ENCODE measurements around the gene CADPS.

Gene CADPS

DNA sequence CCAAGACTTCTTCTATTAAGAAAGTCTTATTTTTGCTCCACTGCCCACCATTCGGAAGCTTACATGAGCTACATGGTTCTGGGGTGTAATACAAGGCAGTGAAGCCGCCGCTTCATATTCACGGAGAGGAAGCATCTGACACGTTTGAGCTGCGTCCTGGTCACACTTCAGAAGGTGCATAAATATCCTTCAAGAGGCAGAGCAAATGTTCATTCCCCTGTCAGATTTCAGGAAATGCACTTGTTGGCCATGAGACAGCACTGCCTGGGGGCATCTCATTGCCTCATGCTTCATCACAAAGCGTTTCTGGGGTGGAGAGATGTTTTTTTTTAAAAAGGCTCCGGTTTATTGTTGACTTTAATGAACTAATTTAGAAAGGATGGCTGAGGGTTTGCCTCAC lies 119.9 kb downstream of the CADPS start:
- no peaks in the 10 kb centered on the region for H3K9me3 ChIP-seq
- TF ChIP-seq, protein P1, sequence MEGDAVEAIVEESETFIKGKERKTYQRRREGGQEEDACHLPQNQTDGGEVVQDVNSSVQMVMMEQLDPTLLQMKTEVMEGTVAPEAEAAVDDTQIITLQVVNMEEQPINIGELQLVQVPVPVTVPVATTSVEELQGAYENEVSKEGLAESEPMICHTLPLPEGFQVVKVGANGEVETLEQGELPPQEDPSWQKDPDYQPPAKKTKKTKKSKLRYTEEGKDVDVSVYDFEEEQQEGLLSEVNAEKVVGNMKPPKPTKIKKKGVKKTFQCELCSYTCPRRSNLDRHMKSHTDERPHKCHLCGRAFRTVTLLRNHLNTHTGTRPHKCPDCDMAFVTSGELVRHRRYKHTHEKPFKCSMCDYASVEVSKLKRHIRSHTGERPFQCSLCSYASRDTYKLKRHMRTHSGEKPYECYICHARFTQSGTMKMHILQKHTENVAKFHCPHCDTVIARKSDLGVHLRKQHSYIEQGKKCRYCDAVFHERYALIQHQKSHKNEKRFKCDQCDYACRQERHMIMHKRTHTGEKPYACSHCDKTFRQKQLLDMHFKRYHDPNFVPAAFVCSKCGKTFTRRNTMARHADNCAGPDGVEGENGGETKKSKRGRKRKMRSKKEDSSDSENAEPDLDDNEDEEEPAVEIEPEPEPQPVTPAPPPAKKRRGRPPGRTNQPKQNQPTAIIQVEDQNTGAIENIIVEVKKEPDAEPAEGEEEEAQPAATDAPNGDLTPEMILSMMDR (IDR thresholded peaks at IDR 0.05), result no peak
- H3K27me3 ChIP-seq, result no peaks in the 10 kb centered on the region
- H3K36me3 ChIP-seq, result no peaks in the 10 kb centered on the region
- no peaks in the 10 kb centered on the region for H3K4me1 ChIP-seq (ENCODE audit: control insufficient read depth in 1 of 2, insufficient read depth in 1 of 2, low read depth in 1 of 2, low read length in 1 of 2)
- no peak overlapping the region for H3K27ac ChIP-seq
- no peak overlapping the region for H3K4me3 ChIP-seq (ENCODE audit: low read depth in 1 of 2, low read length in 1 of 2)

DNA sequence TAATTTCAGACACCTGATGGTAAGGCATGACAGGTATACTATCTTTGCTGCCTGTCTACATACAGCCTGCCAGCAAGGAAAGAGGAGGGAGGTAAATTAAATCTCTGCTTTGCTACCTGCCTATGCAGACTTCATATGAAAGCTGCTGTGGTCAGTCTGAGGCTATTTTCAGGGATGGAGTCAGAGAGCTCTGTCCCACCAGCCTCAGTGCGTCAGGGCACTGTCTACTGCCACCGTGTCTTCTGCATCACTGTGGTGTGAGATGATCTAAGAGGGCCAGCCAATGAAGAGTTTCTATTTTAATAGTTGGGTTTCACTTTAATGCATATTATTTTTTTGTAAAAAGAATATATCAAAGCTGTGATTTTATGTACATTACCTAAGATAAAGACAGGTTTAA lies 125.6 kb downstream of the CADPS start:
- Histone ChIP-seq H3K27me3 (no peaks in the 10 kb centered on the region), H3K4me3 (ENCODE audit: low read depth in 1 of 2, low read length in 1 of 2) (no peak overlapping the region), H3K27ac (no peak overlapping the region), H3K4me1 (ENCODE audit: control insufficient read depth in 1 of 2, insufficient read depth in 1 of 2, low read depth in 1 of 2, low read length in 1 of 2) (no peaks in the 10 kb centered on the region), H3K9me3 (no peaks in the 10 kb centered on the region), H3K36me3 (no peaks in the 10 kb centered on the region)
- TF ChIP-seq, protein P1 (IDR thresholded peaks at IDR 0.05), result no peak

DNA sequence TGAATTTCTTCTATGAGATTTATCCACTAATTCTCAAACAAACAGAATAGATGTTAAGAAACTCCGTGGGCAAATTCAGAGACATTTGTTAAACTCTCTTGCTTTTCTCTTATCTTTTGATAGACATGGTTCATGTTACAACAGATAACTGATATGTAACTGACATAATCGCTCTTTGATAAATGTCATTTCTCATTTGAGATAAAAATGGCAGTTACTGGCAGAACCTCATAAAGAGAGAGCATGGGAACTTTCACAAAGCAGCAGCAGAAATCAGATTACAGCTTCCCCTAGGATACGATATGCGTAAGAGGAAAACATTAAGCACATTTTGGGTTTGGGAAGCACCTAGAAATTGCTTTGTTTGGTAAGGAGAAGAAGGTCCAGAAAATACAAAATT lies 126.1 kb downstream of the CADPS start:
- Histone ChIP-seq H3K27me3 (no peaks in the 10 kb centered on the region), H3K27ac (no peak overlapping the region), H3K9me3 (no peaks in the 10 kb centered on the region), H3K36me3 (no peaks in the 10 kb centered on the region), H3K4me3 (ENCODE audit: low read depth in 1 of 2, low read length in 1 of 2) (no peak overlapping the region), H3K4me1 (ENCODE audit: control insufficient read depth in 1 of 2, insufficient read depth in 1 of 2, low read depth in 1 of 2, low read length in 1 of 2) (no peaks in the 10 kb centered on the region)
- TF ChIP-seq, protein P1 (IDR thresholded peaks at IDR 0.05), result no peak

DNA sequence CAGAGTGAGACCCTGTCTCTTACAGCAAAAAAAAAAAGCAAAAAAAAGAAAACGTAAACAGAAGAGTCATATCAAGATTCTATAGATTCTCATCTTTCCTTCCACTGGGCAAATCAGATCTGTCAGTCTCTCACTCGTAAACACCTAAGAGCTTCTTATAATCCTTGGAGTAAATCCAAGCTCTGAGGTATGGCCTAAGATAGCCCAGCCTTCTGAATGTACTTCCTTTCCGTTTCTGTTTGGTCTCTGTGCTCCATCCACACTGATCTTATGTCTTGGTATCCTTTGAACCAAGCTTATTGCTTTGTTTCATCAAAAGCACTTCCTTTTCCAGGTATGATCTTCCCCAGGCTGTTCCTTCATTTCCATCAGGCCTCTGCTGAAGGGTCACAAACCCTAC lies 137.8 kb downstream of the CADPS start:
- Histone ChIP-seq H3K27ac (no peak overlapping the region), H3K9me3 (no peaks in the 10 kb centered on the region), H3K27me3 (no peaks in the 10 kb centered on the region), H3K4me3 (ENCODE audit: low read depth in 1 of 2, low read length in 1 of 2) (no peak overlapping the region), H3K36me3 (no peaks in the 10 kb centered on the region), H3K4me1 (ENCODE audit: control insufficient read depth in 1 of 2, insufficient read depth in 1 of 2, low read depth in 1 of 2, low read length in 1 of 2) (no peaks in the 10 kb centered on the region)
- TF ChIP-seq, protein P1 (IDR thresholded peaks at IDR 0.05), result no peak

DNA sequence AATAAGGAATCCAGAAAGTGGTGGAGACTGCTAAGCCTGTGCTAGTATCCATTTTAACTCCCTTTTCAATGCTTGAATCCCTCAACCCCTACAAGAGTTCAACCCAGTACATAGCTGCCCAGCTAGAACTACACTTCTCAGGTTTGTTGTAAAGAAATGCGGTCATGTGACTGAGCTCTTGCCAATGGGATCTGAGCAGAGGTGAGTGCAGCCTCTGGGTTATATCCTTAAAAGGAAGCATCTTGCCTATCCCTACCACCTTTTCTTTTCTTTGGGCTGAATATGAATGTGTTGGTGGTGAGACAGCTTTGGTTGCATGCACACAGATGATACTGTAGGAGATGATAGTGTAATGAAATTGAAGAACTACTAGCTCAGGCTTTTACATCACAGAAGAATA lies 139.7 kb downstream of the CADPS start:
- H3K27me3 ChIP-seq, result no peaks in the 10 kb centered on the region
- TF ChIP-seq, protein P1 (IDR thresholded peaks at IDR 0.05), result no peak
- H3K36me3 ChIP-seq, result no peaks in the 10 kb centered on the region
- no peak overlapping the region for H3K4me3 ChIP-seq (ENCODE audit: low read depth in 1 of 2, low read length in 1 of 2)
- no peak overlapping the region for H3K27ac ChIP-seq
- no peaks in the 10 kb centered on the region for H3K9me3 ChIP-seq
- no peaks in the 10 kb centered on the region for H3K4me1 ChIP-seq (ENCODE audit: control insufficient read depth in 1 of 2, insufficient read depth in 1 of 2, low read depth in 1 of 2, low read length in 1 of 2)

Data from neutrophil (primary cell).